Measurements from ENCODE around the gene PLAGL1. TPM values are rescaled to one million over a fixed set of nuclear protein-coding genes. Genes with fewer than 3 reads are reported as not detected.
A peak's percentile ranks its signal among the peaks of the same experiment; 100 is the strongest.

Gene PLAGL1
- total RNA-seq, 1 donor from 2014 or later = 83.1 TPM

DNA sequence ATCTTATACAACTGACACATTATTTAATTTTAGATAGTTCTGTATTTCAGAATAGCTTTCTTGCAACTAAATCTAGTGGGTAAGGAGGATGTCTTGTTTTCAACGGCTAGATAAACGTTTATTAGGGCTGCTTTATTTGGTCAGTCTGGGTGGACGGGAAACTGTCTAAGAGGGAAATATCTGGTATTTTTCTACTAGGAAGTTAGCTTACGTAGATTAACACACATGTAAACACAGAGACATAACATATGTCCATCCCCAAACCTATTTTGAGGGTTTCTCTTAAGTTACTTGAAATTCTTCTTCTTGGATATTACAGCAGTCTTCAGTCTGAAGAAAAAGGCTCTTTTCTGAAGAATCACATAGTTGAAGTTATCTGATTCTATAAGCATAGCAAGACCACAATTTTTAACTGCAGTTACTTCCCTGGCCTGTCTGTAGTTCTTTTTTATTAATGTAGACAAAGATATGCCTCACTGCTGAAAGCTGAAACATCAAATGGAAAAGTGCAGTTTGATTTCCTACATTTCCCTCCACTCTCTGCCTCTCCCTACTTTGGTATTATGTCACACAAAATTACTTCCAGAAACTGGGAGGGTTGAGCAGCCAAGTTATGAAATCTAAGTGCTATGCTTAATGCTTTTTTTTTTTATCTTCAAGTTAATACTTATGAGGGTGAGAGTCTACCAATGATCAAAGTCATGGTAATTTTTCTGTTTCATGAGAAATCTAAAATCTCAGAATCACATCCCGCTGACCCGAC lies 37.4 kb downstream of the PLAGL1 start:
- TF ChIP-seq, protein P1, sequence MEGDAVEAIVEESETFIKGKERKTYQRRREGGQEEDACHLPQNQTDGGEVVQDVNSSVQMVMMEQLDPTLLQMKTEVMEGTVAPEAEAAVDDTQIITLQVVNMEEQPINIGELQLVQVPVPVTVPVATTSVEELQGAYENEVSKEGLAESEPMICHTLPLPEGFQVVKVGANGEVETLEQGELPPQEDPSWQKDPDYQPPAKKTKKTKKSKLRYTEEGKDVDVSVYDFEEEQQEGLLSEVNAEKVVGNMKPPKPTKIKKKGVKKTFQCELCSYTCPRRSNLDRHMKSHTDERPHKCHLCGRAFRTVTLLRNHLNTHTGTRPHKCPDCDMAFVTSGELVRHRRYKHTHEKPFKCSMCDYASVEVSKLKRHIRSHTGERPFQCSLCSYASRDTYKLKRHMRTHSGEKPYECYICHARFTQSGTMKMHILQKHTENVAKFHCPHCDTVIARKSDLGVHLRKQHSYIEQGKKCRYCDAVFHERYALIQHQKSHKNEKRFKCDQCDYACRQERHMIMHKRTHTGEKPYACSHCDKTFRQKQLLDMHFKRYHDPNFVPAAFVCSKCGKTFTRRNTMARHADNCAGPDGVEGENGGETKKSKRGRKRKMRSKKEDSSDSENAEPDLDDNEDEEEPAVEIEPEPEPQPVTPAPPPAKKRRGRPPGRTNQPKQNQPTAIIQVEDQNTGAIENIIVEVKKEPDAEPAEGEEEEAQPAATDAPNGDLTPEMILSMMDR (IDR thresholded peaks at IDR 0.05) = no peak
- no peaks in the 10 kb centered on the region for H3K27me3 Mint-ChIP-seq (ENCODE audit: low read depth)
- no peak overlapping the region for H3K27ac Mint-ChIP-seq (ENCODE audit: unreplicated experiment)

GRCh38 chr6:143969077-143969476 lies 39.0 kb downstream of the PLAGL1 start:
- Mint-ChIP-seq H3K27ac (ENCODE audit: unreplicated experiment) (no peak overlapping the region), H3K27me3 (ENCODE audit: low read depth) (no peaks in the 10 kb centered on the region), H3K36me3 (ENCODE audit: low read depth) (peaks cover 8% of the 10 kb centered on the region), H3K9me3 (ENCODE audit: low read depth) (no peaks in the 10 kb centered on the region), H3K4me1 (ENCODE audit: low read depth) (peaks cover 44% of the 10 kb centered on the region), H3K4me3 (ENCODE audit: unreplicated experiment) (no peak overlapping the region)
- TF ChIP-seq, protein P1 (IDR thresholded peaks at IDR 0.05) = no peak
- no peak for DNase-seq (ENCODE audit: low spot score)

More for the DNA sequence above, 37.4 kb downstream of the PLAGL1 start:
- no peak for DNase-seq (ENCODE audit: low spot score)
- Mint-ChIP-seq H3K9me3 (ENCODE audit: low read depth) (no peaks in the 10 kb centered on the region), H3K4me3 (ENCODE audit: unreplicated experiment) (no peak overlapping the region), H3K36me3 (ENCODE audit: low read depth) (peaks cover 5% of the 10 kb centered on the region), H3K4me1 (ENCODE audit: low read depth) (peaks cover 44% of the 10 kb centered on the region)

DNA sequence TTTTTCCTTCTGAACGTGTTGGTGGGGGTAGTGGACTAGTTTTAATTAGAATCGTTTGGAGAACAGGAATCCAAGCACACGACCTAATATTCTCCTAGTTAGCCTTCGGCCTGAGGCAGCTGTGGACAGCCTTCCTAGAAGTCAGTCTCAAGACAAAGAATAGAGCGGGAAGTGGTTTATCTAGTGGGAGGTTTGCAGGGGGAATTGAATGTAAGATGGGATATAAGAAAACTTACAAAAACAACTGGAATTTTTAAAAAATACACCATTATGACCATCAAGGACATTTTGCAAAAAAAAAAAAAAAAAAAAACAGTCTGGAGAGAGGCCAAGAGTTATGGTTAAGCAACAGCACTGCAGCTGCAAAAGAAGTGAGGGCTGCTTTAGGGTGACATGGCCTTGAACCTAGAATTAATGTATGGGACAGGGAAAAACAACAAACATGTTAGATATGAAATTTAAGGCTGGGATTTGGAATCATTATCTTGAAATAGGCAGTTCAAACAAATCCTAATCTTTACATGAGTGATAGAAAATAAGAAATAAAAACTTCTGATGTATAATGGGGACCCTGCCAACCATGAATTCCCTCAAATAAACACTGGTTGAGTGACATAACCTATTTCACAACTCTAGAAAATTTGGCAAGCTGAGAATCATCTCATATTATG lies 40.2 kb downstream of the PLAGL1 start:
- peak overlapping the region; percentile 42 for H3K27ac Mint-ChIP-seq (ENCODE audit: unreplicated experiment)
- no peaks in the 10 kb centered on the region for H3K9me3 Mint-ChIP-seq (ENCODE audit: low read depth)
- H3K4me3 Mint-ChIP-seq (ENCODE audit: unreplicated experiment) = no peak overlapping the region
- no peak for DNase-seq (ENCODE audit: low spot score)
- peaks cover 34% of the 10 kb centered on the region for H3K4me1 Mint-ChIP-seq (ENCODE audit: low read depth)
- no peaks in the 10 kb centered on the region for H3K27me3 Mint-ChIP-seq (ENCODE audit: low read depth)
- TF ChIP-seq, protein P1 (IDR thresholded peaks at IDR 0.05) = no peak
- H3K36me3 Mint-ChIP-seq (ENCODE audit: low read depth) = peaks cover 11% of the 10 kb centered on the region

DNA sequence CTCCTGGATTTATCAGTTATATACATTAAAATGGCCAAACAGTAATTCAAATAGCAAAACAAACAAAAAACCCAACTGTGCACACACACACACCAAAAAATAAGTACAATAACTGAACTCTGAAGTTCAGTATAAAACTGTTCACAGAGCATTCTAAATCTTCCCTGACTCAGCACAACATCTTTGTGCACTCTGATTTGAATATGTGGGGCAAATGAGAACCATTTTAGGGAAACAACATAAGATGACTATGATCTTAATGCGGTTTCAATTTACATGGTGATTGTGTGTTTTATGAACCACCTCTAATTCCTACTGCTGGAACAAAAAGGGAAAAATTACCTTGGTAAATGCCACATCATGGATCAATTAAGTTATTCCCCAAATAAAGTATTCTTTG lies 41.7 kb downstream of the PLAGL1 start:
- TF ChIP-seq, protein P1 (IDR thresholded peaks at IDR 0.05) = no peak
- Mint-ChIP-seq H3K4me1 (ENCODE audit: low read depth) (peaks cover 27% of the 10 kb centered on the region), H3K4me3 (ENCODE audit: unreplicated experiment) (no peak overlapping the region), H3K27ac (ENCODE audit: unreplicated experiment) (no peak overlapping the region), H3K36me3 (ENCODE audit: low read depth) (peaks cover 15% of the 10 kb centered on the region), H3K27me3 (ENCODE audit: low read depth) (no peaks in the 10 kb centered on the region), H3K9me3 (ENCODE audit: low read depth) (no peaks in the 10 kb centered on the region)
- DNase-seq (ENCODE audit: low spot score) = no peak

DNA sequence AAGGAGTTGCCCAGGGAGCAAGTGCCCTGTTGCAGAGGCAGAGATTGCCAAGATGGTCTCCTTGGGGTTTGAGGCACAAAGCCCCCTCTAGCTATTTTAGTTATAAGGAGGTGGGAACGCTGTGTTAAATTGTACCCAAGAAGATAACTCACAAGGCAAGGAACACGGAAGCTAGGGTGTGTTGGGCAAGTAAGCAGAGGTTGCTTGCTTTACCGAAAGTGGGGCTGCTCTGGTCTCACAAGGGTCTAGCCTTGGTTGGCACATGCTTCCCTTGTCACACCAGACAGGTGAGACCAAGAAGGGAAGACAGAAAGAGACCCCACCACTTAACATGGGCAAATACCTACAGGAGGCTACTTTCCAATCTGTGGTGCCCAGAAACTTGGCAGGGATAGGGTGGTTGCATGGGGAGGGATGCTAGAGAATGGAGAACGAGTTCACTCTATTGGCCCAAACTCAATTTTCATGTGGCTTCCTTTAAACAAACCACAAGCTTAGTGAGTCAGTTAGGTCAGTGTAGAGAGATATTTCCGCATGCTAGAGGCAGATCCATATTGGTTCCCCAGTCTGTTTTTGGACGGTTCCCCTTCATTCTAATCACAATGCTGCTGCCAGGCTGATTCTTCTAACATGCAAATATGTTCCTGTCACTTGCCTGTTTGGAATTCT lies 42.4 kb downstream of the PLAGL1 start:
- DNase-seq (ENCODE audit: low spot score) = no peak
- no peak overlapping the region for H3K4me3 Mint-ChIP-seq (ENCODE audit: unreplicated experiment)
- TF ChIP-seq, protein P1 (IDR thresholded peaks at IDR 0.05) = no peak
- peaks cover 15% of the 10 kb centered on the region for H3K36me3 Mint-ChIP-seq (ENCODE audit: low read depth)
- H3K9me3 Mint-ChIP-seq (ENCODE audit: low read depth) = no peaks in the 10 kb centered on the region
- peaks cover 21% of the 10 kb centered on the region for H3K4me1 Mint-ChIP-seq (ENCODE audit: low read depth)
- H3K27me3 Mint-ChIP-seq (ENCODE audit: low read depth) = no peaks in the 10 kb centered on the region
- H3K27ac Mint-ChIP-seq (ENCODE audit: unreplicated experiment) = no peak overlapping the region
